ENCODE data around the gene CCDC170. TPM values are rescaled to one million over a fixed set of nuclear protein-coding genes. Genes with fewer than 3 reads are reported as not detected.
"Not testable (repeated sequence)": the region's sequence is repeated elsewhere in the genome, so short reads cannot be mapped to it uniquely, and the experiment has no call there.

The CCDC170 gene
- total RNA-seq, 1 donor from 2014 or later = 0.06 TPM

DNA sequence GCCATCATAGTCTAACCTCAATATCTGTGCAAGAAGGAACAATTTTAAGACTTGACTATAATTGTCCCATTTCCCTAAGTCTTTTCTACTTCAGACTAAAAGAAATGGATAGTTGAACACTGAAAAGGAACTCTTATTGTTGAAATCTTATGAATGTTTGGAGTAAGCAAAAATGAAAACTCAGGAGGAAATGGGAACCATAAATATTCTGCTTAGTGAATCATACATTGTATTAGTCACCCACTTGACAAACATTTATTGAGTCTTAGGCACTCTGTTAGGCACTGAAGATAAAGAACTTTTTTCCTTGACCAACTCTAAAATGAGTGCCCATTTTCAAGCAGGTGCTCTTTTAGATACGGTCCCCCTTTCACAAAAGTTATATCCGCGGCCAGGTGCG, 8.7 kb downstream of the CCDC170 start:
- H3K4me3 ChIP-seq (ENCODE audit: low read depth, low read length) = no peak overlapping the region
- no peak for DNase-seq (ENCODE audit: low read depth)
- TF ChIP-seq, protein P1, sequence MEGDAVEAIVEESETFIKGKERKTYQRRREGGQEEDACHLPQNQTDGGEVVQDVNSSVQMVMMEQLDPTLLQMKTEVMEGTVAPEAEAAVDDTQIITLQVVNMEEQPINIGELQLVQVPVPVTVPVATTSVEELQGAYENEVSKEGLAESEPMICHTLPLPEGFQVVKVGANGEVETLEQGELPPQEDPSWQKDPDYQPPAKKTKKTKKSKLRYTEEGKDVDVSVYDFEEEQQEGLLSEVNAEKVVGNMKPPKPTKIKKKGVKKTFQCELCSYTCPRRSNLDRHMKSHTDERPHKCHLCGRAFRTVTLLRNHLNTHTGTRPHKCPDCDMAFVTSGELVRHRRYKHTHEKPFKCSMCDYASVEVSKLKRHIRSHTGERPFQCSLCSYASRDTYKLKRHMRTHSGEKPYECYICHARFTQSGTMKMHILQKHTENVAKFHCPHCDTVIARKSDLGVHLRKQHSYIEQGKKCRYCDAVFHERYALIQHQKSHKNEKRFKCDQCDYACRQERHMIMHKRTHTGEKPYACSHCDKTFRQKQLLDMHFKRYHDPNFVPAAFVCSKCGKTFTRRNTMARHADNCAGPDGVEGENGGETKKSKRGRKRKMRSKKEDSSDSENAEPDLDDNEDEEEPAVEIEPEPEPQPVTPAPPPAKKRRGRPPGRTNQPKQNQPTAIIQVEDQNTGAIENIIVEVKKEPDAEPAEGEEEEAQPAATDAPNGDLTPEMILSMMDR (conservative IDR thresholded peaks at IDR 0.05; ENCODE audit: low read depth, low read length) = no peak

DNA sequence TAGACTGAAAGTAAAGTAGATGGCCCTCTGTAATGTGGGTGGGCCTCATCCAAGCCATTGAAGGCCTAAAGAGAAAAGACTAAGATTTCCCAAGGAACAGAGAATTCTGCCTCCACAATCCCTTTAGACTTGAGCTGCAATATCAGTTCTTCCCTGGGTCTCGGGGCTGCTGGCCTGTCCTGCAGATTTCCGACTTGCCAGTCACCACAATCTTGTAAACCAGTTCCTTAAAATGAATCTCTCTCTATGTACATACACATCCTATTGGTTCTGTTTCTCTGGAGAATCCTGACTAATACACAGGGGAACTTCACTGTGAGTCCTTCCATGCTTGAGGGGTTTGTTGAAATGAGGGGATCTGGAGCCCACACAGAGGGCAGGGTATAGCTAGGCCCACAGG, 12.9 kb downstream of the CCDC170 start:
- no peak for DNase-seq (ENCODE audit: low read depth)
- TF ChIP-seq, protein P1 (conservative IDR thresholded peaks at IDR 0.05; ENCODE audit: low read depth, low read length) = no peak
- H3K4me3 ChIP-seq (ENCODE audit: low read depth, low read length) = no peak overlapping the region

DNA sequence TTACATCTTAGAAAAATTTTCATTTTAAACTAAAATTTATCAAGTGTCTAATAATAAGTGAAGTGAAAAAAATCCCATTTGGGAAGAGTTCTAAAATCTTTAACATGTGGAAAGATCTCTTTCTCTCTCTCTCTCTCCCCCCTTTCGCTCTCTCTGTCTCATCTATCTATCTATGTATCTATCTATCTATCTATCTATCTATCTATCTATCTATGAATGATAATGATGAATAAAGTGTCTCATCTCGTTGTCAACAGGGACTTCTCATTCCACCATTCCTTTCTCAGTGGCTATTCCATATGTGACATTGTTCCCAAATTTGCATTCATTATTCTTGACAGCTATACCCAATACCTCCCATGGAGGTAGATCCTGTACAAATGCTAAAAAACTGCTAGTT, 15.2 kb downstream of the CCDC170 start:
- TF ChIP-seq, protein P1 (conservative IDR thresholded peaks at IDR 0.05; ENCODE audit: low read depth, low read length) = no peak
- DNase-seq (ENCODE audit: low read depth) = no peak
- no peak overlapping the region for H3K4me3 ChIP-seq (ENCODE audit: low read depth, low read length)

DNA sequence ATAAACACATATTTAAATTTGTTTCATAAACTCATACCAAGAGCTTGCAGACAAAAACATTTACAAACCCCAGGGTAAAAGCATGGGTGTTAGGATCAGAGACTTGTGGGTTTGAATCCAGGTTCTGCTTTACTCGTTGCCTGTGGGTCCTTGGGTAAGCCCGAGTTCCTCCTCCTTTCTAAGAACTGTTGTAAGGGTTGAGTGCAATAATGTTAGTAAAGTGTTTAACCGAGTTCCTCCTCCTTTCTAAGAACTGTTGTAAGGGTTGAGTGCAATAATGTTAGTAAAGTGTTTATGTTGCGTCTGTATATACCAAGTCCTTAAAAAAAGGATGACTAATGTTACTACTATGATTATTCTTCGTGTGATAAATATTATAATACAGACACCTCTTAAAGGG, 18.7 kb downstream of the CCDC170 start:
- no peak for DNase-seq (ENCODE audit: low read depth)
- TF ChIP-seq, protein P1 (conservative IDR thresholded peaks at IDR 0.05; ENCODE audit: low read depth, low read length) = no peak
- no peak overlapping the region for H3K4me3 ChIP-seq (ENCODE audit: low read depth, low read length)

DNA sequence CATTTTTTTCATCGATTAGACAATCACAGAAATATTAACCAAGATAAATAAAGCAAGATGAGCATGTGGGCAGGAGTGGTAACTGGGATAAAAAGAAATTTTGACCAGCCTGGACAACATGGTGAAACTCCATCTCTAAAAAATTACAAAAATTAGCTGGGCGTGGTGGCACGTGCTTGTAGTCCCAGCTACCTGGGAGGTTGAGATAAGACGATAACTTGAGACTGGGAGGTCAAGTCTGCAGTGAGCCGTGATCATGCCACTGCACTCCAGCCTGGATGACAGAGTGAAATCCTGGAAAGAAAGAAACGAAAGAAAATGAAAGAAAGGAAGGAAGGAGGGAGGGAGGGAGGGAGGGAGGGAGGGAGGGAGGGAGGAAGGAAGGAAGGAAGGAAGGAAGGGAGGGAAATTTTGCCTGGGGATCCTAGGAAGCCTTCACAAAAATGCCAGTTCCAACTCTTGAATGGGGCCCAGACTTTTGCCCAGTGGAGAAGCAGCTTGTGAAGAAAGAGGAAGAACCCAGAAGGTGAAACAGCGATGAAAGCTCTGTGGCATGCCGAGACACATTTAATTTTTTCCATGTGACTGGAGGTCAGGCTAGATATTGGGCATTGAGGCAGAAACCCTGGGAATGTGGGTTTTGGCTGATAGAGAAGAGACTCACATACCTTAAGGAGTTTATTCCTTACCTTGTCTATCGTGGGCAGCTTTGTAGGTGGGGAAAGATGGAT, 20.3 kb downstream of the CCDC170 start:
- no peak overlapping the region for H3K4me3 ChIP-seq (ENCODE audit: low read depth, low read length)
- DNase-seq (ENCODE audit: low read depth) = no peak
- TF ChIP-seq, protein P1 (conservative IDR thresholded peaks at IDR 0.05; ENCODE audit: low read depth, low read length) = no peak

DNA sequence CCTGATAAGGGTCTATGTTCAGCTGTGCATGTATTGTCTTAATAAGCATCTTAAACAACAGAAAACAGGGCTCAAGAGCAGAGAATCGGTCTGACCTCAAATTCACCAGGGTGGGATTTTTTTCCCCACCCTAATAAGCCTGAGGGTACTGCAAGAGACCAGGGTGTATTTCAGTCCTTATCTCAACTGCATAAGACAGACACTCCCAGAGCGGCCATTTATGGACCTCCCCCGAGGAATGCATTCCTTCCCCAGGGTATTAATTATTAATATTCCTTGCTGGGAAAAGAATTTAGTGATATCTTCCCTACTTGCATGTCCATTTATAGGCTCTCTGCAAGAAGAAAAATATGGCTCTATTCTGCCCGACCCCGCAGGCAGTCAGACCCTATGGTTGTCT, 25.2 kb downstream of the CCDC170 start:
- not testable (repeated sequence) for DNase-seq (ENCODE audit: low read depth); H3K4me3 ChIP-seq (ENCODE audit: low read depth, low read length)

DNA sequence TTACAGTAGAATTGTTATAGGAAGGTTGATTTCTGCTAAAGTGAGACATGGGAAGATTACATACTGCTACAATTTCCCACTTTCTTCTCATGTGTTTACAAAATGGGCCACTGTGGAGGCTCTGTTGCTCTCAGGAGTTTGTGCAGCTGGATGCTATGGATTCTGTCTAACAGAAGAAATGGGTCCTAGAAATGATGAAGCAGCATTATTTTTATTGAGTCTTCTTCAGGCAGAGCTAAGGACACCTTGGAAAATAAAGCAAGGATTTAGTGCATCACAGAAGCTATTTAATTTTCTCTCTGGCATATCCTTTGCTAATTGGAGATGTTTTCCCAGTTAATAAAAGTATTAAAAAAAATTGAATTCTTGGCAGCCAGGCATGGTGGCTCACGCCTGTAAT, 29.2 kb downstream of the CCDC170 start:
- H3K4me3 ChIP-seq (ENCODE audit: low read depth, low read length) = no peak overlapping the region
- TF ChIP-seq, protein P1 (conservative IDR thresholded peaks at IDR 0.05; ENCODE audit: low read depth, low read length) = no peak
- no peak for DNase-seq (ENCODE audit: low read depth)

All from epithelial cell of proximal tubule (primary cell).